GM18517 (cell line): ENCODE measurements around the gene ADAMTS2.

Experiments
- ATAC-seq: cut with Tn5 transposase; IDR thresholded peaks from one replicate; pipeline ENCODE4 v1.9.1; 2021; ENCODE audit warnings: mild to moderate bottlenecking, moderate library complexity; ENCODE audit not compliant: unreplicated experiment

The ADAMTS2 gene

GRCh38 chr5:179185941-179186411 lies 159.3 kb downstream of the ADAMTS2 start:
- no peak for ATAC-seq

- no peak for ATAC-seq
Measured at GRCh38 chr5:179185256-179185940, 159.9 kb downstream of the ADAMTS2 start.

- ATAC-seq, result no peak
Measured at GRCh38 chr5:179184521-179185050, 160.7 kb downstream of the ADAMTS2 start.

- no peak for ATAC-seq
Measured at GRCh38 chr5:179183481-179183880, 161.8 kb downstream of the ADAMTS2 start.

- no peak for ATAC-seq
Measured at GRCh38 chr5:179182601-179183000, 162.7 kb downstream of the ADAMTS2 start.

GRCh38 chr5:179181988-179182387 lies 163.3 kb downstream of the ADAMTS2 start:
- ATAC-seq, result no peak

- no peak for ATAC-seq
Measured at GRCh38 chr5:179180921-179181645, 164.2 kb downstream of the ADAMTS2 start.

- ATAC-seq, result no peak
Measured at GRCh38 chr5:179180061-179180610, 165.1 kb downstream of the ADAMTS2 start.

GRCh38 chr5:179177711-179178575 lies 167.3 kb downstream of the ADAMTS2 start:
- ATAC-seq, result no peak

- no peak for ATAC-seq
Measured at GRCh38 chr5:179176571-179177230, 168.6 kb downstream of the ADAMTS2 start.

- ATAC-seq, result no peak
Measured at GRCh38 chr5:179176166-179176565, 169.1 kb downstream of the ADAMTS2 start.

GRCh38 chr5:179171816-179172745 lies 173.2 kb downstream of the ADAMTS2 start:
- no peak for ATAC-seq

- no peak for ATAC-seq
Measured at GRCh38 chr5:179171251-179171815, 173.9 kb downstream of the ADAMTS2 start.

GRCh38 chr5:179170606-179171005 lies 174.7 kb downstream of the ADAMTS2 start:
- ATAC-seq, result no peak

GRCh38 chr5:179169836-179170235 lies 175.4 kb downstream of the ADAMTS2 start:
- ATAC-seq, result no peak

GRCh38 chr5:179168664-179169063 lies 176.6 kb downstream of the ADAMTS2 start:
- no peak for ATAC-seq

GRCh38 chr5:179167871-179168451 lies 177.3 kb downstream of the ADAMTS2 start:
- no peak for ATAC-seq
